IMR-90 (cell line): ENCODE results near the gene RBBP8NL. TPM values are rescaled to one million over a fixed set of nuclear protein-coding genes. Genes with fewer than 3 reads are reported as not detected.

Source experiments
- ATAC-seq: fragments of 200-7000 bp; cut with Tn5 transposase; 2 replicates; pipeline ENCODE4 v1.9.1; 2020; ENCODE audit warnings: low read depth, mild to moderate bottlenecking, moderate library complexity
- BruUV-seq: library from RNA; stranded (reverse); fragments of 400-500 nt; replicated peaks from 2 replicates; lab custom pipeline; 2021; lab: Mats Ljungman, UMichigan
- CTCF ChIA-PET: fragments of 300-600 bp; formaldehyde crosslinking; extraction: SDS; loops from one replicate; lab custom pipeline; 2021; ENCODE audit warnings: antibody characterized with exemption; lab: Yijun Ruan, JAX
- POLR2A ChIA-PET: fragments of 300-600 bp; sonication (Branson Sonifier 250); formaldehyde crosslinking; loops from one replicate; lab custom pipeline; 2022; ENCODE audit warnings: antibody characterized with exemption; ENCODE audit not compliant: unreplicated experiment; lab: Charles Lee
- DNase-seq: peaks from one replicate; pipeline ENCODE4 v3.0.0; 2013
- H2AFZ ChIP-seq: replicated peaks from 2 replicates; pipeline ENCODE3; 2013; ENCODE audit warnings: low read length, mild to moderate bottlenecking; ENCODE audit not compliant: poor library complexity
- H2AK5ac ChIP-seq: 2 replicates; pipeline ENCODE4 v1.6.1; 2013; ENCODE audit warnings: low read depth, low read length, inconsistent platforms
- H2AK9ac ChIP-seq: replicated peaks from 2 replicates; pipeline ENCODE3; 2013; ENCODE audit warnings: mild to moderate bottlenecking, low read depth, low read length, moderate library complexity; ENCODE audit not compliant: poor library complexity
- H2BK120ac ChIP-seq: 2 replicates; pipeline ENCODE4 v1.6.1; 2013; ENCODE audit warnings: low read depth, low read length, inconsistent platforms
- H2BK15ac ChIP-seq: 3 replicates; pipeline ENCODE4 v1.6.1; 2013; ENCODE audit warnings: low read depth, low read length, inconsistent platforms
- H2BK20ac ChIP-seq: 2 replicates; pipeline ENCODE4 v1.6.1; 2013; ENCODE audit warnings: low read depth, mild to moderate bottlenecking, inconsistent platforms, low read length, moderate library complexity
- H2BK5ac ChIP-seq: 2 replicates; pipeline ENCODE4 v1.6.1; 2013; ENCODE audit warnings: mild to moderate bottlenecking, low read depth, low read length, inconsistent platforms; ENCODE audit not compliant: poor library complexity, severe bottlenecking
- H3K14ac ChIP-seq: replicated peaks from 2 replicates; pipeline ENCODE4 v1.6.1; 2013; ENCODE audit warnings: low read depth, low read length, inconsistent platforms
- H3K18ac ChIP-seq: 2 replicates; pipeline ENCODE4 v1.6.1; 2013; ENCODE audit warnings: low read depth, low read length, control low read depth
- H3K23ac ChIP-seq: 2 replicates; pipeline ENCODE4 v1.6.1; 2013; ENCODE audit warnings: low read depth, low read length, inconsistent platforms
- H3K27ac ChIP-seq: 2 replicates; pipeline ENCODE4 v1.5.1; 2013; ENCODE audit warnings: mild to moderate bottlenecking, control low read depth, low read length; ENCODE audit not compliant: insufficient read depth
- H3K27me3 ChIP-seq: 2 replicates; pipeline ENCODE4 v1.6.1; 2013; ENCODE audit warnings: low read length; ENCODE audit not compliant: control insufficient read depth, insufficient read depth
- H3K36me3 ChIP-seq: 2 replicates; pipeline ENCODE4 v1.6.1; 2013; ENCODE audit warnings: low read length, mixed read lengths; ENCODE audit not compliant: control insufficient read depth, insufficient read depth
- H3K4ac ChIP-seq: 2 replicates; pipeline ENCODE4 v1.6.1; 2013; ENCODE audit warnings: low read depth, low read length, inconsistent platforms
- H3K4me1 ChIP-seq: 2 replicates; pipeline ENCODE4 v1.6.1; 2013; ENCODE audit warnings: low read length, mixed read lengths; ENCODE audit not compliant: control insufficient read depth, insufficient read depth
- H3K4me2 ChIP-seq: 2 replicates; pipeline ENCODE4 v1.6.1; 2013; ENCODE audit warnings: low read depth, mild to moderate bottlenecking, control low read depth, low read length, moderate library complexity
- H3K4me3 ChIP-seq: 2 replicates; pipeline ENCODE4 v1.5.1; 2013; ENCODE audit warnings: low read depth, mild to moderate bottlenecking, control low read depth, low read length, moderate library complexity; ENCODE audit not compliant: insufficient read depth
- H3K56ac ChIP-seq: 2 replicates; pipeline ENCODE4 v1.6.1; 2013; ENCODE audit warnings: low read length, inconsistent platforms; ENCODE audit not compliant: insufficient read depth; ENCODE audit errors: extremely low read depth
- H3K79me1 ChIP-seq, 2 experiments: 2 replicates each; pipeline ENCODE4 v1.6.1; 2013; ENCODE audit warnings: low read length in 2 of 2, inconsistent platforms in 1 of 2, low read depth in 1 of 2
- H3K9ac ChIP-seq: 2 replicates; pipeline ENCODE4 v1.6.1; 2013; ENCODE audit warnings: low read depth, low read length, control low read depth
- H3K9me1 ChIP-seq: 2 replicates; pipeline ENCODE4 v1.6.1; 2013; ENCODE audit warnings: low read length, inconsistent platforms; ENCODE audit not compliant: insufficient read depth
- H3K9me3 ChIP-seq: 2 replicates; pipeline ENCODE4 v1.6.1; 2013; ENCODE audit warnings: low read length; ENCODE audit not compliant: control insufficient read depth, insufficient read depth
- H4K20me1 ChIP-seq: 2 replicates; pipeline ENCODE4 v1.6.1; 2013; ENCODE audit warnings: low read length, inconsistent platforms; ENCODE audit not compliant: insufficient read depth
- H4K5ac ChIP-seq: 2 replicates; pipeline ENCODE4 v1.6.1; 2013; ENCODE audit warnings: mild to moderate bottlenecking, low read depth, low read length, control low read depth
- H4K8ac ChIP-seq, 2 experiments: 2 replicates each; pipeline ENCODE4 v1.6.1; 2013; ENCODE audit warnings: low read depth in 2 of 2, low read length in 2 of 2, control low read depth in 1 of 2, inconsistent platforms in 1 of 2
- H4K91ac ChIP-seq: 2 replicates; pipeline ENCODE4 v1.6.1; 2013; ENCODE audit warnings: low read depth, low read length, inconsistent platforms; ENCODE audit not compliant: insufficient read depth
- BHLHE40 ChIP-seq: fragments of 150-350 bp; IDR thresholded peaks from 2 replicates; pipeline ENCODE4 v1.6.1; 2016; ENCODE audit warnings: mild to moderate bottlenecking, low read depth, low read length
- CEBPB ChIP-seq: IDR thresholded peaks from 2 replicates; pipeline ENCODE4 v1.6.1; 2012; ENCODE audit warnings: low read depth, low read length, improper control_type of control experiment
- MXI1 ChIP-seq: IDR thresholded peaks from 2 replicates; pipeline ENCODE4 v1.6.1; 2012; ENCODE audit warnings: low read depth, mild to moderate bottlenecking, low read length, moderate library complexity, borderline replicate concordance
- POLR2A ChIP-seq: IDR thresholded peaks from 2 replicates; pipeline ENCODE4 v1.6.1; 2012; ENCODE audit warnings: mild to moderate bottlenecking, low read depth, low read length
- USF2 ChIP-seq: fragments of 150-350 bp; IDR thresholded peaks from 2 replicates; pipeline ENCODE4 v1.6.1; 2017; ENCODE audit warnings: mild to moderate bottlenecking, antibody characterized with exemption, low read length, low read depth
- WGBS, 2 experiments: methylation state at CpG; one replicate each; pipeline versions ENCODE4 v1.1.5 to v1.1.7; 2013; ENCODE audit warnings: missing lambda C conversion rate in 2 of 2; ENCODE audit not compliant: insufficient read length in 1 of 2; ENCODE audit errors: extremely low coverage in 2 of 2; 5-methylcytosine and 5-hydroxymethylcytosine counted together
- dilution Hi-C: fragments of 300-500 bp; cut with HindIII; formaldehyde crosslinking; loops from one replicate; pipeline ENCODE4 v1.14.3; 2018; ENCODE audit warnings: low sequenced_read_pairs; ENCODE audit not compliant: unreplicated experiment
- in situ Hi-C: fragments of 300-500 bp; cut with MboI; formaldehyde crosslinking; loops from 3 replicates; pipeline ENCODE4 v1.14.3; 2019; ENCODE audit warnings: low sequenced_read_pairs, inconsistent platforms, mixed read lengths
- intact Hi-C: fragments of 100-400 bp; cut with micrococcal nuclease; formaldehyde crosslinking; loops from 2 replicates; pipeline ENCODE4 v1.10.0; 2022
- polyA plus RNA-seq, 3 experiments: library from polyadenylated mRNA; depleted of rRNA; stranded (reverse); fragments of >200 nt; gene quantifications; 2 replicates each; pipeline ENCODE4 v1.2.3, GENCODE V29; 2012; ENCODE audit warnings: low replicate concordance in 1 of 3
- total RNA-seq: library from RNA; depleted of rRNA; stranded (reverse); fragments of >200 nt; gene quantifications from 2 replicates; pipeline ENCODE4 v1.2.3, GENCODE V29; 2012

The RBBP8NL gene
- total and polyA plus RNA-seq, 2 of the 4 experiments (the other 2 are of a cell fraction) = not detected

DNA sequence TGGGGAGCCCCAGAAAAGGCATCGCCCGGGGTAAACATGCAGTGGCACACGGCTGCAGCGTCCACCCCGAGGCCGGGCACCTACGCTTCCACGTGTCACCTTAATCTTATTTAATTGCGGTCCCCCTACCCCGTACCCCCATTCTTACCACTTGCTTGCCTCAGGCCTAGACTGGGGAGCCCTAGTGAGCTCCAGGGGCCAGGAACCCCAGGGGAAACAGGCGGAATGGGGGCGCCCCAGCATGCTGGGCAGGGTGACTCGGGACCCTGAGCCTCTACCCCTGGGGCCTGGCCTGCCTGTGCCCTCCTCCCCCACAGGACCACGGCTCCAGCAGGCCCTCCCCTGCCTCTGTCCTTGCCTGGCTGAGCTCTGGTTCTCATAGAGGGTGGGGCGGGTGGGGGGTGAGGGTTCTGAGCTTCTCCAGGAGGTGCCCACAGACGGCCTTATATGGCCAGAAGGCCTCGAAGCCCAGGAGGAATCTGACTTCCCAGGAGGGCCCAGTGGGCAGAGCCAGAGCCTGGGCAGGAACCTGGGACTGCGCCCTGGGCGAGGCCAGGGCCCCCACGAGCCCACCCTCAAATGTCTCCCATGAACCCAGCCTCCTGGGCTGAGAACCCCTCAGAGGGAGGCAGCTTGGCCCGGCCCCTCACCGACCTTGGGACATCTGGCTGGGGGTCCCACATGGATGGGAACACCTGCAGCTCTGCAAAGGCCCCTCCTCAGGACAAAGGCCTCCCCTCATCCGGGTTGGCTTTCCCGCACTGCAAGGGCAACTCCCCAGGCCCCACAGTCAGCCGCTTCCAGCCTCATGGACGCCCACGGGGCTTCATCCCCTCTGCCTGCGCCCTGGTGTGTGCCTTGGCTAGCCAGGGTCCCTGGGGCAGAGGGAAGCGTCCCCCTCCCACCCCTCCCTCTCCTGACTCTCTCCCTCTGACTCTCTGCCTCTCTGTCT is 55.0 kb downstream of the RBBP8NL start:
- no peak overlapping the region for H4K5ac ChIP-seq
- no peak overlapping the region for H3K23ac ChIP-seq
- DNase-seq (no peak), ATAC-seq (no peak)
- ChIA-PET POLR2A (no interaction called here), CTCF (no interaction called here)
- H4K91ac ChIP-seq = no peak overlapping the region
- no peak overlapping the region for H2BK120ac ChIP-seq
- H3K14ac ChIP-seq = no peak overlapping the region
- H3K18ac ChIP-seq = no peak overlapping the region
- WGBS, 2 experiments = 95% methylated on average over 4 of the region's 29 CpGs; no CpG with 5 or more reads in 1 of the 2 experiments
- H3K4me2 ChIP-seq = no peak overlapping the region
- 0 out of 2 replicates have a peak overlapping the region, but pooled peaks have one; percentile 16 for H2AK5ac ChIP-seq
- intact Hi-C loops (no loop called here), dilution Hi-C loops (no loop called here), in situ Hi-C loops (no loop called here)
- no peak overlapping the region for H2BK20ac ChIP-seq
- no peak overlapping the region for H3K4me3 ChIP-seq
- no peaks in the 10 kb centered on the region for H3K27me3 ChIP-seq
- no peak overlapping the region for H3K27ac ChIP-seq
- no peak overlapping the region for H4K8ac ChIP-seq
- no peaks in the 10 kb centered on the region for H3K79me1 ChIP-seq
- H3K9me3 ChIP-seq = no peaks in the 10 kb centered on the region
- no peak overlapping the region for H3K4ac ChIP-seq
- H3K56ac ChIP-seq = no peak overlapping the region
- H3K36me3 ChIP-seq = no peaks in the 10 kb centered on the region
- H2AK9ac ChIP-seq = no peak overlapping the region
- H3K9me1 ChIP-seq = peaks cover 13% of the 10 kb centered on the region; the same call in 1 of the 2 replicates
- no peak overlapping the region for H3K9ac ChIP-seq
- no peak overlapping the region for H2BK15ac ChIP-seq
- no TSS peak for BruUV-seq
- no peak overlapping the region for H2BK5ac ChIP-seq
- peaks cover 53% of the 10 kb centered on the region for H3K4me1 ChIP-seq
- H2AFZ ChIP-seq = no peak overlapping the region
- peaks cover 12% of the 10 kb centered on the region for H4K20me1 ChIP-seq
- no peak for TF ChIP-seq POLR2A
- TF ChIP-seq USF2 = no peak
- TF ChIP-seq MXI1 = no peak
- no peak for TF ChIP-seq CEBPB
- no peak for TF ChIP-seq BHLHE40
